ENCODE results near the gene SLC25A23.
"Not testable (repeated sequence)": the region's sequence is repeated elsewhere in the genome, so short reads cannot be mapped to it uniquely, and the experiment has no call there.

The SLC25A23 gene

DNA sequence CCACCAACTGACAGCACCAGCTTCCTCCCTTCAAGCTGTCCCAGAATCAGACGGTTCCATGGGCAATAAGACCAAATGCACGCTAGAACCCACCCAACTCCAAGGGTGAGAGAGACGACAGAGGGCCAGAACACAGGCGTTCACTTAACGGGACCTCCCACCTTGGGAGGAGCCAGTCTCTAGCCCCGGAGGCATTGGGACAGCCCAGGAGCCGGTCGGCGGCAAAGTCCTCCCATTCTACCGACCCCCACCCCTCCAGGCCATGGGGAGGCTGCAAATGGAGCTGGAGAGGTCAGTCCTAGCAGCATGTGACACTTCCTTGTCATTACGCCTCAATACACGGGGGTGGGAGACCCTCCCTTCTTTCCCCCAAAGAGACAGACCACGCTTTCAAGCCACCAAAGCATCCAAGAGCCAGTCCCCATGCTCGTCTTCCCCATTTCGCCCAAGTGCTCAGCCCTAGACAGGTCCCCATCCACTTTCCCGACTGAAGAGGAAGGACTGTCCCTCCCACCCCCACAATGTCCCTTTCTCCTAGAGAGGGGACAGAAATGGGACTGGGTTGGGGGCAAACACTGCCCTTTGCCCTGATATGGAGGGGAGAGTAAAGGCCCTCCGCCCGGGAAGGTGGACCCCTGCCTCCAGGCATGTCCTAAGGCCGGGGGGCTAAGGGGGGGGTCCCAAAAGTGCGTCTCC lies 35.9 kb downstream of the SLC25A23 start:
- DNase-seq, result peak; percentile 28

DNA sequence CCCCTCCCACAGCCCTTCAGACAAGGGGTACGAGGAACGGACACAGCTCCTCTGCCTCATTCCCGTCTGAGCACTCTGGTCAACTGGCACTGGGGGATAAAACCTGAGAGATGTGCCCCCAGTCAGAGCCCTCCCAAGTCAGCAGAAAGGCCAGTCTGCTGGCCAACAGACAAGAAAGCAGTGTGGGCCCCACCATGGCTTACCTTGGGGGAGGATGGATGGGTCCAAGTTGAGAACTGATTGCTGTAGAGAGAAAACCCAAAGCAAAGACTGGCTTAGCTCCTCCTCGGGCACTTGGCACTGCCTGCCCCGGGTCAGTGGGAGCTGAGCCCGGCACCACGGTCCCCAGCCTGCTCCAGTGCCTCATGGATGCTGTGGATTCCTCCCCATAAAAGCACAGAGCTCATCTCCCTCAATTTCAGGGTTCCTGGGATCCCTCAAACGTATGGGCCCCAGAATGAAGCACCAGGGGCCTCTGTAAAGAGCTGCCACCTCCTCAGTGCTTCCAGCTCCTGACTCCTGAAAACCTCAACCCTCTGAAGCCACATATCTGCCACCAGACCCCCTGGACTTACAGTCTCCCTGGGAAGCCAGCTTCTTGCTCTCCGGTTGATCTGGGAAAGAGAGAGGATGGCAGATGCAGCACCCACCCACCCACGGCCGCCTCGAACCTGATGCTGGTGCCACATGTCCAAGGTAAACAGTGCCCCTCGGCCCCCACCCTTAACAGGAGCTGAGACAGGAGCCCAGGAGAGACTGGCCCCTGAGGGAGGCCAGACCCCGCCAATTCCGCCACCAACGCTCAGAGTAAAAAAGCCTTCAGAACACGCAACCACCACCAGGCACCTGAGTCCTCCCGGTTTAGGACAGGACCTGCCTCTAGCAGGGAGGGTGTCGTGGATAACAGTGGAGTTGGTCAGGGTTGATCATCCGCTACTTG lies 38.2 kb downstream of the SLC25A23 start:
- no peak for DNase-seq

DNA sequence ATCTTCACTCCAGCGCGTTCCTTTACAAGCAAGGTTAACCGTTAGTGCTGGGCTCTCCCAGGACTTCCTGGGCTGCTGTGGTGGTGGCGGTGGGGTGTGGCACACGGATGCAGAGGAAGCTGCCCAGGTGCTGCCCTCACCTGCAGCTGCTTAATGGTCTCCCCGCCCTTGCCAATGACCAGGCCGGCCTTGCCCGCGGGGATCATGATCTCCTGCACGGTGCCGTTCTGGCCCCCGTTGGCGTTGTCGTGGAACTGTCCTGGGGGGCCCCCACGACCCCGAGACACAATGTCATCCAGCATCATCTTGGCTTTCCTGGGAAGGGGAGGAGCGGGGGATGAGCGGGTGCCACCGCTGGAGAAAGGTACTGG lies 41.0 kb downstream of the SLC25A23 start:
- no peak for DNase-seq

DNA sequence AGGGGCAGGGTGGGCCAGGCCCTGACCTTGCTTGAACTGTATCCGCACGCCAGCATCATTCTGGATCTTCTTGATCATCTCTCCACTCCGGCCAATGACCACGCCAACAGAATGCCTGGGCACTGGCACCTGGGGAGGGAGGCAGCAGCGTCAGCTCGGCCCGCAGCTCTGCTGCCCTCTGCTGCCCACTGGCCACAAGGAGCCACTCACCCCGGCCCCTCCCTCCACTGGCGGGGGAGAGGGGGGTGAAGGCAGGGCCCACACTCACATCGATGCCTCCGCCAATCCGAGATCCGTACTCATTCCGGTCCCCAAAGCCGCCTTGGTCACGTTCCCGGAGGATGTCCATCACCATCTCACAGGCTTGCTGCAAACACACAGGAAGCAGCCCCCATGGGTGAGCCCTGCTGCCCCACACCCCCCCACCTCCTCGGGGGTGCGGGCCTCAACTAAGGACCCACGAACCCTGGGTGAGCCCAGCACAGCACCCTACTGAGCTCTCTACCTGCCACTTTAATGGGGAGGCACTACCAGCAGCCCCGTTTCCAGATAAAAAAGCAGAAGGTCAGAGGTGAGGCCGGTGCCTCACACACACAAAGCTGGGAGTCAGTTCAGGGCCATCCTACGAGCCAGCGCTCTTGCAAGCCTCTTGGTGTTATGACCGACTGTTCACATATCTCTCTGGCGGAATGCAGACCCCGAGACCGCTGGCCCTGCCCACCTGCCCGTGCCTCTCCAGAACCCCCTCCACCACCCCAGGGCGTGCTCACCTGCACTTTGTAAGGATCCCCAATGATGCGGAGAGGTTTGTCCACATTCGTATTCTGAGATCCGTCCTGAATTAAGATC lies 41.7 kb downstream of the SLC25A23 start:
- DNase-seq, result no peak

DNA sequence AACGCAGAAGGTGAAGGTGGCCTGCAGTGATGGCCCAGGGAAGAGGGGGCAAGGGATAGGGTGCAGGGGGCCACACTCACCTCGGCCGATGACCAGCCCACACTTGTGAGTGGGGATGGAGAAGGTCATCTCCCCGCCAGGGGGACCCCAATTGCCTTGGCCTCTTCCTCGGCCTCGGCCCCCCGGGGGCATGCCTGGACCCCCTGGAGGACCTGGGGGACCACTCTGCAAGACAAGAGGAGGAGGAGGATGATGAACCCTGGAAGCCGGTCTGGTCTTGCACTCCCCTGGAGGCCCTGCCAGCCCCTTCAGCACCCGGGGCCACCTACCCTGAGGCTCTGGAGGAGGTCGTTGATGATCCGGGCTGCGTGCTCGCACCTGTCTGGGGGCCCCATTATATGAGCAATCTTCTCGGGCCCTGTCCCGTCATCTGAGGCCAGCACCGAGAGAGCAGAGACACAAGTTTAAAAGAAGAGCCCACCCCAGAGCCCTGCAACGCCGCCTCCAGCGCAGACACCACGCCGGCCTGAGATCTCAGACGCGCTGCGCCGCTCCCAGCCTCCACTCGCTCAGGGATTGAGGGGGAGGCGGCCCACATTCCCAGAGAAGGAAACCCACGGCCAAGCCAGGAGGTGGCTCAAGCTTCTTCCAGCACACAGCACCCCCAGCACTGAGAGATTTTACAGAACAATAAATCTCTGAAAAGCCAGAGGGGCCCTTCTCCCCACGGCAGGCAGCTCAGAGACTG lies 42.8 kb downstream of the SLC25A23 start:
- DNase-seq, result no peak

DNA sequence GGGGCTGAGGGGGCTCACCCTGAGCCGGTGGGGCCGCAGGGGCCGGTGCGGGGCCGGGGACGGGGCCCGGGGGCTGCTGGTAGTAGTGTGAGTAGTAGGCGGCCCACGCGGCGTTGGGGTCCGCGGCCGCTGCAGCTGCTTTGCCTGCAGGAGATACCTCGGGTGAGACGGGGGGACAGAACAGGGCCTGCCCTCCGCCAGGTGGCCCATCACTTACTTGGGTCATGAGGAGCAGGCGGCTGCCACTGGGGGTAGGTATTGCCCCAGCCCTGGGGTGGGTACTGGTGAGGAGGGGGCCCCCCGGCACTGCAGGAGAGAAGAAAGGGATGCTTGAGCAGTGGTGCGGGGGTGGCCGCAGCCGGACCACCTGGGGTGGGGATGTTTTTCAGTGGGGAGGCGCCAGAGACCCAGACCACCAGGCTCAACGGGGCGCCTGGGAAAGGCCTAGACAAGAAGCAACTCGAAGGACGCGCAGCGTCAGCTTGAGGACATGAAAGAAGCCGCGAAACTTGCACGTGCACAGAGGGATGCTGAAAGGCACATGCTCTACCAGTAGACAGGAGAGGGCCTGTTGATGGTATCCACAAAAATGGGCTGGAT lies 43.9 kb downstream of the SLC25A23 start:
- no peak for DNase-seq

DNA sequence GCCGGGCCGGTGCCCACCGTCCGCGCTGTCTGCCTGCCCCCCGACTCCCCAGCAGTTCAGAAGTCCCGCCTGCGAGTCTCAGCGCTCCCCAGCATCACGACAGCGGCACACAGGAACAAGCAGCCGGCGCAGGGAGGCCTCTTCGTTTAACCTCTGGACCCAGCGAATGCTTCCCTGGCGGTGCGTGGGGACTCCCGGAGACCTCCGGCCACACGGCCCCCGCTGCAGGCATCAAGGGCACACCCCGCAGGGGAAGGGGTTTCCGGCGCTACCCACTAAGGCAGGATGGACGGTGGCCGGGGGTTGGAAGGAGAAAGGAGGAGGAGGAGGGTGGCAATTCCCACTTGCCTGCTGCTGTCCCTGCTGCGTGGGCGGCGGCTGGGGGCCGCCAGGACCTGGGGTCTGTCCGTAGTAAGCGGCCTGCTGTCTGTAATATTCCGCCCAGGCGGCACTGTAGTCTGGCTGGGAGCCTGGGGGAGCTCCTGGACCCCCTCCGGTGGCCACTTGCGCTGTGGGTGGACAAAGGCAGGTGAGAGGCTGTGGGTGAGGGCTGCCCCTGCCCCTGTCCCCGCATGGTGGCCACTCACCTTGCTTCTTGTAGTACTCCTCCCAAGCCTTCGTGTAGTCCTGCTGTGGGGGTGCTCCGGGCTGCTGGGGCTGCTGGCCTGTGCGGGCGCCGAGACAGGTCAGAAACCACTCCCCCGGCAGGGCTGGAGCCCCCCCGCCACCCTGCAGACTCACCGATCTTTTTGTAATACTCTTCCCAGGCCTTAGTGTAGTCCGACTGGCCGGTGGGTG lies 44.6 kb downstream of the SLC25A23 start:
- DNase-seq, result no peak

DNA sequence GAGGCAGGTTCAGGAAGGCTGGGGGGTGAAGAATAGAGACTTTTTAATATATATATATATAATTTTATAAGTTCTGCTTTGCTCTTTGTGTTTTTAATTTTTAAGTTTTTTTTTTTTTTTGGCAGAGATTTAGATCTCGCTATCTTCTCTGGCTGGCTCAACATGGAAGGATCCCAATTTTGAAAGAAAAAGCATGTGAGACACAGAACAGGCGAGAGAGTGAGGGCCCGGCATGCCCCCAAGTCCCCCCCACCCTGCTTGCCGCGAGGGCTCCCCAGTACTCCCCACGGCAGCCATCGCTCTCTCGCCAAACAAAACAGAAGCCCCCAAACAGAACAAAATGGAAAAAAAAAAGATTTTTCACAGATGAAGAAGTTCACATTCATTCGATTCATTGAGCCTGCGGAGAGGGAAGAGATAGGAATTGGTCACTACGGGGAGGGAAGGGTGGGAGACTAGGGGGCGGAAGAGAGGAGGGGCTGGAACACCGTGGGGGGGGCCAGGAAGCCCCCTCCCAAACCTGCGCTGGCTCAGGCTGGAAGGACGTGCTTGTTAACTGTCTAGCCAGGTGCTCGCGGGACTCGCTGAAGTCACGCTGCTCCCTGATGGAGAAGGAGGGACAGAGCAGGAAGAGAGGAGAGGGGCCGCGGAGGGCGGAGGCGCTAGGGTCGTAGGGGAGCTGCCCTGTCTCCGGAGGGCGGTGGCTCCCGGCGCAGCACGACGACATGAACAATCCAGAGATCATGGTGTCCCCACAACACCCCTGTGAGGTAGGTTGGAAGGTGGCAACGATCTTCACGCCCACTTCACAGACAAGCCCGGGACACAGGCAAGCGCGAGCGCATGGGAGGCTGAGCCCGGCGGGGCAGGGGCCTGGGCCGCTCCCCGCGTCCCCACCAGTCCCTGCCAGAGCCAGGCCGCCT lies 45.6 kb downstream of the SLC25A23 start:
- no peak for DNase-seq

DNA sequence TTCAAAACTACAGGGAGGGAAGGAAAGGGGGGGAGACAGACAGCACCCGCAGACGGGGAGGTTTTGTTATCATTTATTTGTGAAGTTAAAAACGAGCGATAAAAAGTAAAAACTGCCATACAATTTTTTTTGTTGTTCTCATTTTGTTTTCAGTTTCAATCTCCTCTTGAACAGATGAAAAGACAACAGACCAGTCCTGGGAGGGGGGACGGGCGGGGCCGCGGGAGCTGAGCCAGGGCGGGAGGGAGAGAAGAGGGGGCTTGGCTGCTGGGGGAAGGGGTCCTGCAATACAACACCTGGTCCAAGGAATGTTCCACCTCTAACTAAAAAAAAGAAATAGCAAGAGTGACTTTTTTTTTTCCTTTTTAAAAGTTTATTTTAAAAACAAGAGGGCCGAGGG lies 46.3 kb downstream of the SLC25A23 start:
- no peak for DNase-seq

DNA sequence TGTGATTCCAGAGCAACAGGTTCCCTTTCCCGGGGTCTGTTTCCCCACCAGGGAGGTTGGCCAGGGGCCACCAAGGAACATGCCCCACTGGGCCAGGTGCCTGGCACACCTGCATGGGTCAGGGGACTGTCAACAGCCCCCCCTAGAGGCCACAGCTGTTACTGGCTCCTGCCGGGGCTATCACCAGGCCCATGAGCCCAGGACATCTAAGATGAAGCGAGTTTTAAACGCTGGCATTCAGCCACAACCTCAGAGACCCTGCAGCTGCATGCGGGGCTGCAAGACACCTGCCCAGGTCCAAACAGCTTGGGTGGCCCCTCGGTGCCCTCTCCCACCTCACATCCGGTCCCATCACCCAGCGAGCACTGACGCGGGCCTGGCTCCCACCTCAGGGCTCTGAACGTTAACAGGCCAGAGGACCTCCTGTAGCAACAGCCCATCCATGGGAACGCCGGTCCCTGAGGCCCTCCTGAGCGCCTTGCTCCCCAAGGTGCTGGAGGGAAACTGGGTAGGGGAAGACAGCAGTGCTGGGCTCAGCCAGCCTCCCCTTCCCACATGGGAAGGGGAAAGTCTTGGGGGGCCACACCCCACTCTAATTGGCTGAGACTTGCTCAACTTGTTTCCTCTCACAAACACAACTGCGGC lies 47.0 kb downstream of the SLC25A23 start:
- peak; percentile 15 for DNase-seq

DNA sequence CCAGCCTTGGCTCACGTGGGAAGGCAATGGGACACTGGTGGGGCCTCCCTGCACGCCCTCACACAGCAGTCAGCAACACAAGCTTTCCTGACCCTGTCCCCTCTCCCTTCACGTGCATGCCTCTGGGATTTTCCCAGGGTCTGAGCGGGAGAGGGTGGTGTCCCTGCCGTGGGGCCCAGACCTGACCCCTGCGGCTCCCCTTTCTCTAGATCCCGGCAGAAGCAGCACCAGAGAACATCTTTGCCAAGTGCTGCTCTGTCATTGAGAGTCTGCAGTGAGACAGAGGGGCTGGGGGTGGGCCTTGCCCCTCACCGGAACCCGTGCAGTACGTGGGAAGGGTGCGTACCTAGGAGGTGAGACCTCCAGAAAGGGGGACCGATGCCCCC lies 47.5 kb downstream of the SLC25A23 start:
- no peak for DNase-seq

DNA sequence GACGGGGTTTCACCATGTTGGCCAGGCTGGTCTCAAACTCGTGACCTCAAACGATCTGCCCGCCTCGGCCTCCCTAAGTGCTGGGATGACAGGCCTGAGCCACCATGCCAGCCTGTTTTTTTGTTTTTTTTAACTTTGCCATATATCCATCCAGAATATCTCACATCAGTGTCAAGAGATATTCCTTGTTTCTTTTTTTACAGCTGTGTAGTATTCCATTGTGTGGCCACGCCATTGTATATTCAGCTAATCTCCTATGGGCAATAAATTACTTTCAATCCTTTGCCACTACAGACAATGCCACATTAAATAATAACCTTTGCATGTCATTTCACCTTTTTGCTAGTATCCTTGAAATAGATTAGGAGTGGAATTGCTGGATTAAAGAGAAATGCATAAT lies 50.2 kb downstream of the SLC25A23 start:
- DNase-seq, result no peak

DNA sequence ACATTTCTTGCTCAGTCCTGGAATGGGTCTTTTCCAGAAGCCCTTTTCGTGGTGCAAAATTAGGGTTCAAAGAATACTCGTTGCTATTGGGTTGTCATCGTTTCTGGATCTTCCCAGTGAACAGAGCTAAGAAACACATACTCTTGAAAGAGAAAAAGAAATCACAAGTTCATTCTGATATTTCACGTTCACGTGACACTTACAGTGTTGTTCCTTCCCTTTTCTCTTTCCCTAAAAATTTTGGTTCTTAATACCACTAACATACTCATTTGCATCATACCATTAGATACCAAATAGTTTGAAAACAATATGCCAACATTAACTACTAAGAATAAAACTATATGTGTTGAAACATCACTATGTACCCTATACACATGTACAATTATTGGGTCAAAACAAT lies 53.2 kb downstream of the SLC25A23 start:
- DNase-seq, result no peak

DNA sequence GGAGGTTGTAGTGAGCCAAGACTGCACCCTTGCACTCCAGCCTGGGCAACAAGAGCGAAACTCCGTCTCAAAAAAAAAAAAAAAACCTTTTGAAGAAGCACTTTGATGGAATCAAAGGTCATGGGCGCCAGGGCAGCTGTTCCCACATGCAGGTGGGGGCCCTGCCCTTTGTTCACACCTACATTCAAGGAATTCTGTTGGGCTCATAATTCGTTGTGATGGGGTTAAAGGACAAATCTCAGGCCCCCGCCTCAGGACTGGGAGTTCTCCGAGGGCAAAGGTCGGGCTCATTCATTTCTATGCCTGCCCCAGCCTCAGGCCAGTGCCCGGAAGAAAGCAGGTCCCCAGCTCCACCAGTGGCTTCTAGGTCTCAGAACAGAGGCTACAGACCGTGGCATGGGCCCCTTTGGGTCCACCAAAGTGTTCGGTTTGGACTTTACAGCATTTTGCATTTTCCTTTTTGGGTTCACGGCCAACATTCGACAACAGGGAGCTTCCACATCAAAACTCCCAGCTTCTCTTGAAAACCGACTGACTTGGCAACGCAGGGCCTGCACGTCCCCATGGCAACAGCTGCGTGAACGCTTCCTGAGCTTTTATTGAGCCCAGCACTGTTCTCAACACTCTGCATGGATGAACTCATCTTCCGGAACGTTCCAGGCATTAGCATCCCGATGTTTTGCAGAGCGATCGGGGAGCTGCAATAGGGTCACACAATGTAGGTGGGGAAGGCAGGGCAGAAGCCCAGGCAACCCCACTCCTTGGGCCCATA lies 56.6 kb downstream of the SLC25A23 start:
- no peak for DNase-seq

DNA sequence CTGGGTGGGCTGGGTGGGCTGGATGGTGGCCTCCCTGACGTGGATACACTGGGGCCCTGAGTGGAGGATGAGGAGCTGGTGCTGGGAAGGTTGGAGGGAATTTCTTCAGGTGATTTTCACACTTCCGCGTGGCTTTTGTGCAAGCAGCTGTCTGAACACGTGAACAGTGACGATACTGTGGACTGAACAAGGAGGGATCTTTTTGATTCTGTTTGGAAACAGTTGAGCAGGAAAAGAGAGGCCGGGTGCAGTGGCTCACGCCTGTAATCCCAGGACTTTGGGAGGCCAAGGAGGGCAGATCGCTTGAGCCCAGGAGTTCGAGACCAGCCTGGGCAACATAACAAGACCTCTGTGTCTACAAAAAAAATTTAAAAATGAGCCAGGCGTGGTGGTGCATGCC lies 57.5 kb downstream of the SLC25A23 start:
- no peak for DNase-seq

DNA sequence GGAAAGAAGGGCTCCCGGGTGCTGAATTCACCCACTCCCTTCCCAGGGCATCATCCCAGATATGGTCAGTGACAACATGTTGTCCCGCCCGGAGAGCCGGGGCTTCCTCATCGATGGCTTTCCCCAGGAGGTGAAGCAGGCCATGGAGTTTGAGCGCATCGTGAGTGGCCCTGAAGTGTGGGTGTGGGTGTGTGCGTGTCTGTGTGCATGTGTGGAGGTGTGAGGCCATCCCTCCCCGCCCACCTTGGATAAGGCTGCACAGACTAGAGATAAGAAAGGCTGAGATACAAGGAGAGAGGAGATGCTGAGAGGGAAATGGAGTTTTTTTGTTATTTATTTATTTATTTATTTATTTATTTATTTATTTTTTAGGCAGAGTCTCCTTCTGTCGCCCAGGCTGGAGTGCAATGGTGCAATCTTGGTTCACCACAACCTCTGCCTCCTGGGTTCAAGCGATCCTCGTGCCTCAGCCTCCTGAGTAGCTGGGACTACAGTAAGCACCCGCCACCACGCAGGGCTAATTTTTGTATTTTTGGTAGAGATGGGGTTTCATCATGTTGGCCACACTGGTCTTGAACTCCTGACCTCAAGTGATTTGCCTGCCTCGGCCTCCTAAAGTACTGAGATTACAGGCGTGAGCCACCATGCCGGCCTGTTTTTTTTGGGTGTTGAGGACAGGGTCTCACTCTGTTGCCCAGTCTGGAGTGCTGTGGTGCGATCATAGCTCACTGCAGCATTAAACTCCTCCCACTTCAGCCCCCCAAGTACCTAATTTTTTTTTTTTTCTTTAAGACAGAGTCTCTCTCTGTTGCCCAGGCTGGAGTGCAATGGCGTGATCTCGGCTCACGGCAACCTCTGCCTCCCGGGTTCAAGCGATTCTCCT lies 59.3 kb downstream of the SLC25A23 start:
- DNase-seq, result not testable (repeated sequence)

DNA sequence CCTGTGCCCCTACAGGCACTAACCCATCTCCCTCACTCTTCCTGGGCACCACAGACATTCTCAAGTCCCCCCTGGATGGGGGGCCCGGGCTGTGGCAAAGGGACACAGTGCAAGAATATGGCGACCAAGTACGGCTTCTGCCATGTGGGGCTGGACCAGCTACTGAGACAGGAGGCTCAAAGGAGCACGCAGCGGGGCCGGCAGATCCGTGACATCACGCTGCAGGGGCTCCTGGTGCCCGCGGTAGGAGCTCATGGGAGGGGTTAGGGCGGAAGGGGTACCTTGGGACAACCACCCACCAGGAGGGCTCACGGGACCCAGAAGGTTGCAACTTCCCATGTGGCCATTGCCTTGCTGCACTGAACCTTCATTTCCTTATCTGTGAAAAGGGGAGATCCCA lies 63.3 kb downstream of the SLC25A23 start:
- no peak for DNase-seq

DNA sequence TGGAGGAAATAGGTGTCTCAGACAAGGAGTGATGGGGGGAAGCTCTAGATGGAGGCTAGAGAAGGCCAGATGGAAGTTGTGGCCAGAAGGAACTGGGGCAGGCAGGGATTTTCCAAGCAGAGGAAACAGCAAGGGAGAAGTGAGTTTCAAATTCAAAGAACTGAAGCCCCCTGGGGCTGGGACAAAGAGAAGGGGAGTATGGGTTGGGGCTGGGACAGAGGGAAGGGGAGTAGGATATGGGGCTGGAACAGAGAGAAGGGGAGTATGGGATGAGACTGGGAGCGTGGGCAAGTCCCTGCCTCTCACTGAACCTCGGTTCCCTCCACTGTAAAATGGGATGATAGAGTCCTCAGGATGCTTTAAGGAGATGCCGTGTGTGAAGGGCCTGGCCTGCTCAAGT lies 64.8 kb downstream of the SLC25A23 start:
- no peak for DNase-seq

All from kidney glomerular epithelial cell (primary cell).